Measurements from ENCODE around the gene SLC34A1.
"Not testable (repeated sequence)": the region's sequence is repeated elsewhere in the genome, so short reads cannot be mapped to it uniquely, and the experiment has no call there.

Gene SLC34A1

DNA sequence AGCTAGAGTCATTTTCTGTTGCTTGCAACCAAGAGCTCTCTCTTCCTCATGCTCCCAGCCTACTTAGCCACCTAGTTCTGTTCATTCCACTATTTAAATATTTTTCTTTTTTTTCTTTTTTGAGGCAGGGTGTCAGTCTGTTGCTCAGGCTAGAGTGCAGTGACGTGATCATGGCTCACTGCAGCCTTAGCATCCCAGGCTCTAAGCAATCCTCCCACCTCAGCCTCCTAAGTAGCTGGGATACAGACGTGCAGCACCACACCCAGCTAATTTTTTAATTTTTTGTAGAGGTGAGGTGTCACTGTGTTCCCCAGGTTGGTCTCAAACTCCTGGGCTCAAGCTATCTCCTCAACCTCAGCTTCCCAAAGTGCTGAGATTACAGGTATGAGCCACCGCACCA, 30.2 kb downstream of the SLC34A1 start:
- no peak for DNase-seq

DNA sequence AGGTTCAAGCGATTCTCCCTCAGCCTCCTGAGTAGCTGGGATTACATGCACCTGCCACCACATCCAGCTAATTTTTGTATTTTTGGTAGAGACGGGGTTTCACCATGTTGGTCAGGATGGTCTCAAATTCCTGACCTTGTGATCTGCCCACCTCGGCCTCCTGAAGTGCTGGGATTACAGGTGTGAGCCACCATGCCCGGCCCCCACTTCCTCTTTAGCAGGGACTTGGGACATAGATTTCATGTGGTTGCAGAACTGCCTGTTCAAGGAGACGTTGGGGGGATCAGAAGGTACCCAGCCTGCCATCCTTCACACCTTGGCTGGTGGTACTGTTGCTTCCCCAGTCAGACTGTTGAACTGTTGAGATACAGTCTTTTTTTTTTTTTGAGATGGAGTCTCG, 32.8 kb downstream of the SLC34A1 start:
- not testable (repeated sequence) for DNase-seq

DNA sequence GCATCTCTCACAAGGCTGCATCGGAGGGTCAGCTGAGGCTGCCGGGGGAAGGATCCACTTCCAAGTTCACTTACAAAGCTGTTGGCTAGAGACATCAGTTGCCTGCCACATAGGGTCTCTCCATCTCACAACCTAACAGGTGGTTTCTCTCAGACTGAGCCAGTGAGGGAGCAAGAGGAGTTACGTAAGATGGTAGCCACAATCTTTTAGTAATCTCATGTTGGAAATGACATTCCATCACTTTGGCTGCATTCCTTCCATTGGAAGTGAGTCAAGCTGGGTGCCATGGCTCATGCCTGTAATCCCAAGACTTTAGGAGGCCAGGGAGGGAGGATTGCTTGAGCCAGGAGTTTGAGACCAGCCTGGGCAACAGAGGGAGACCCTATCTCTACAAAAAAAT, 34.8 kb downstream of the SLC34A1 start:
- no peak for DNase-seq

DNA sequence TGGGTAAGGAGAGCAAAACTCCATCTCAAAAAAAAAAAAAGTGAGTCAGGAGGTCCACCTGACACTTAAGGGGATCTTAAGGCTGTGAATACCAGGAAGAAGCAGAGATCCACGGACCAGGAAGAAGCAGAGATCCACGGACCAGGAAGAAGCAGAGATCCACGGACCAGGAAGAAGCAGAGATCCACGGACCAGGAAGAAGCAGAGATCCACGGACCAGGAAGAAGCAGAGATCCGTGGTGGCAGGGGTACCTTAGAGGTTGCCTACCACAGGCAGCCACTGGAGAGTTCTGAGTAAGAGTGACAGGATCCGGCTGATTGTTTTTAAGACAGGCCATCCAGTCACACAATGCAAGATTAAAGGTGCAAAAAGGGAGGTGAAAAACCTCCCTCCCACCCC, 36.2 kb downstream of the SLC34A1 start:
- not testable (repeated sequence) for DNase-seq

DNA sequence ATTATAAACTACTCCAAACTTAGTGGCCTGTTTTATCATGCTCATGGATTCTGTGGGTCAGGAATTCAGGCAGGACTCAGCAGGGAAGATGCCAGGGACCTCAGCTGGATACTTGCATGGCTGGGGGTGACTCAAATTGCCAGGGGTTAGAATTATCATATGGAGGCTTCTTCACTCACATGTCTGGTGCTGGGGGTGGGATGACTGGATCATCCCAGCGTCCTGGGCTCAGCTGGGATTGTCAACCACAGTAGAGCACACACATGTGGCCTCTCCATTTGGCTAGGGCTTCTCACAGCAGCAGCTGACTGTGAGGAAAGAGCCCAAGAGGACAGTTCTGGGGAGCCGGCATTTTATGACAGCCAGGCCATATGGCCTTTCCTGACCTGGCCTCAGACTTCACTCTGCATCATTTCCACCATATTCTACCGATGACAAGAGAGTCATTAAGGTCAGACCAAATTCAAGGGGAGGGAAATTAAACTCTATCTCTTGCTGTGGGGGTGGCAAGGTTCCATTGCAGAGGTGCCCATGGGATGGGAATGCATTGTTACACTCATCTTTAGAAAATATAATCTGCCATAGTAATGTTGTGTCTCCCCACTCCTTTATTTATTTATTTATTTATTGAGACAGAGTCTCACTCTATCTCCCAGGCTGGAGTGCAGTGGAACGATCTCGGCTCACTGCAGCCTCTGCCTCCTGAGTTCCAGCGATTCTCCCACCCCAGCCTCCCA, 37.0 kb downstream of the SLC34A1 start:
- DNase-seq: no peak

DNA sequence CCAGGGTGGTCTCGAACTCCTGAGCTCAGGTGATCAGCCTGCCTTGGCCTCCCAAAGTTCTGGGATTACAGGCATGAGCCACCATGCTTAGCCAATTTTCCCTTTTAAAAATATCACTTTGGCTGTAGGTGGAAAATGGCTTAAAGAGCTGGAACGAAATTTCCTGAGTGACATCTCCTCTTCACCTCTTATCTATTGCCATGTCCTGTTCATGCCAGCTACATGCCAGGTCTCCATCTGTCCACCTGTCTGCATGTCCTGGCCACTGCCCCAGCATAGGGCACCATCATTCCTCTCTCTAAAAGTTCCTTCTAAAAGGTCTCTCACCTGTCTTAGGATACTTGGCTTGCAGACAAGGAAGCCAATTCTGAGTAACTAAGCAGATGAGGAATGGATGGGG, 39.4 kb downstream of the SLC34A1 start:
- DNase-seq: no peak

DNA sequence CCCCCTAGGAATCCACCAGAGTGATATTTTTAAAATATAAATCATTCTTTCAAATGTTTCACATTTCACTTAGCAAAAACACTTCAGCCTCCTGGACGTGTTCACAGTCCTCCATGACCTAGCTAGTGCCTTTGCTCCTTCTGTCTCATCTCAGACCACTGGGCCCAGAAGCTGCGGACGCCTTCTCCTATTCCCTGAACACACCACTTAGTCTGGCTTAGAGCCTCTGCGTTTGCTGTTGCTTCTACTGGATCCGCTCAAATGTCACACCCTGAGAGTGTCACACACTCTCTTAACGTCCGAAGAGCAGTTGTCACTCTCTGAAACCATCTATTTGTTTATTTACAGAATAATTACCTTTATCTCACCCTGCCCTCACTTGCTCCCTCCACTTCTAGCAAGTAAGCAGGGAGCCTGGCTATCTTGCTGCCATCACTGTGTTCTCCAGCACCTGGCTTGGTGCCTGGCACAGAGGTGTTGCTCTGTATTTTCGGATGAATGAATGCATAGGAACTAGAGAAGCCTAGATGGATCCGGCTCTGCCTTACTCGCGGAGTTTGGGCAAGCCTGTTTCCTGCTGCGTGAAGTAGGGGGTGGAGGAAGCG, 41.1 kb downstream of the SLC34A1 start:
- no peak for DNase-seq

DNA sequence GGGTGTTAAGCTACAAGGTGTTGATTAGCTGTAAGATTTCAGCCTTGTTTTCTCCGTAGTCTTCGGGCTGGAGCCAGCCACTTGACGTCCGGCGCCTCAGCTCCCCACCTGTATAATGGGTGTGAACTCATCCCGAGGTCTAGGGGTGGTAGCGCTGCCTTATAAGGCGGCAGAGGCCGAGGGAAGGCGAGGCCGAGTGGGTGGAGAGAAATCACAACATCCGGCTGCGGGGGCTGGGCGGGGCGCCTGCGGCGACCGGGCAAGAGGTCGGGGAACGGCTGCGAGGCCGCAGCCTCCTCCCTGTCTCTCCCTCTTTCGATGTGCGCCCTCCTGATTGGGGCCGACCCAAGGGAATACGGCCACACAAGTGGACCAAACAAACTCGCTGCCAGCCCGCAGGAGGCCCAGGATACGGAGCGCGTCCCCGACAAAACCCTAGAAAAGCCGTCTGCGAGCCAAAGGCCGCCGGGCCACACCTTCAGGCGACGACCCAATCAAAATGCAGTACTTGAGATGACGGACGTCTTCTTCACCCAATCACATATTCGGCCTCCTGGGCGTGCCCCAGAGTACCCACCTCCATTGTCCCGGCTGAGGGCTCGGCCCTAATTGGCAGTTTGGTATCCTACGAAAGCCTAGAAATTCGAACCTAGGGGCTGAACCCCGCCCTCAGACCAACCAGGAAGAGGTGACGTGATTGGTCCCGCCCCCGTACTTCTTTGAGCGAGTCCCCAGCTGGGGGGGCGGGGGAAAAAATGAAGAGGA, 41.7 kb downstream of the SLC34A1 start:
- DNase-seq: peak; percentile 100

DNA sequence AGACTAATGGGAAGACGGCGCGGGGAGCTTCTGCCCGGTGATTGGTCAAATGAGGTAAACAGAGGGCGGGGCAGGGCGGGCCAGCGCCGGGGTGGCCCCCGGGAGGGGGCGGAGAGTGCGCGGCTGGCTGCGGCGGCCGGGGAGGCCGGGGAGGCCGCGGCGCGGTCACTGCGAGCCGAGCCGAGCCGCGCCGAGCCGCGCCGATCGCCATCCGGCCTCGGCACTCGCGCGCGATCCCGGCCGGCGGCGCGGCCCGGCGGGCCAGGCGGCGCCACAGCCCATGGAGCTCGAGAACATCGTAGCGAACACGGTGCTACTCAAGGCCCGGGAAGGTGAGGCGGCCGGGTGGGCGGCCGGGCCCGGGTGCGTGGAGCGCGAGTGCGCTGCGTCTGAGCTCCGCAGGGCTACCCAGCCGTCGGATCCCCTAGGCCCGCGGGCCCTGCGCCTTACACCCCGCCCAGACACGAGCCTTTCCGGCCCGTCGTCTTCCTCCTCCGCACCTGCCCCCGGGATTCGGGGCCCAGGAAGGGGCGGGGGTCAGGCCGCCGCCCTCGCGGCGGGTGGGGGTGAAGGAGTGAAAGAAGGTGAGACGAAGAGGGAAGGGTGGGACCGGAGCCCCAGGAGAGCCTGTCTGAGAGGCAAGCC, 42.5 kb downstream of the SLC34A1 start, which contains the start of gene GRK6:
GRK6 (plus strand) TSS at position 111 of the 645 bp plus-strand sequence; CDS start at position 281, 170 bp downstream.
- DNase-seq: no peak

DNA sequence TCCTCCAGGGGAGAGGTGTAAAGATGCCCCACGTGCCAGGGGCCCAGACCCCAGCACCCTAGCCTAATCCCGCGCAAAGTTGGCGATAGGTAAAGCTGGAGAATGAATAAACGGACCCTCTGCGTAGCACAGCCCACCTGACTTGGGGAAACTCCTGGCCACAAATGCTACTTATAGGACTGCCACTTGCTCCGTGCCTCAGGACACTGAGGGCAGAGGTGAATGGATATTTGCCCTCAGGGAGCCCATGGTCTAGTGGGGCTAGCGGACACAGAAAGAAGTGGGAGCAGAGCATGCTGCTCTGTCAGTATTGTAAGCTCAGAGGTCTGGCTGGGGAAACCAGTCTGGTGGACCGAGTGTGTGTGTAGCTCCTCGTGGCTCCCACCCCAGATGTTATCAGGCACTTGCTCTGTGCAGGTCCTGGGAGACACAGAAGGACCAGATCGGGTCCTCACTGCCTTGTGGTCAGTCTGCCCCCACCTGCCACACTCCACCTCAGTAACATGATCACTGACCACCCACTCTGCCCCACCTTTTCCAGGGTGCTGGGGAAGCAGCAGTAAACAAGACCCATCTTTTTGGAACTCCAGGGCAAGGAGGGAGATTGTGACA, 43.1 kb downstream of the SLC34A1 start:
- DNase-seq: no peak

DNA sequence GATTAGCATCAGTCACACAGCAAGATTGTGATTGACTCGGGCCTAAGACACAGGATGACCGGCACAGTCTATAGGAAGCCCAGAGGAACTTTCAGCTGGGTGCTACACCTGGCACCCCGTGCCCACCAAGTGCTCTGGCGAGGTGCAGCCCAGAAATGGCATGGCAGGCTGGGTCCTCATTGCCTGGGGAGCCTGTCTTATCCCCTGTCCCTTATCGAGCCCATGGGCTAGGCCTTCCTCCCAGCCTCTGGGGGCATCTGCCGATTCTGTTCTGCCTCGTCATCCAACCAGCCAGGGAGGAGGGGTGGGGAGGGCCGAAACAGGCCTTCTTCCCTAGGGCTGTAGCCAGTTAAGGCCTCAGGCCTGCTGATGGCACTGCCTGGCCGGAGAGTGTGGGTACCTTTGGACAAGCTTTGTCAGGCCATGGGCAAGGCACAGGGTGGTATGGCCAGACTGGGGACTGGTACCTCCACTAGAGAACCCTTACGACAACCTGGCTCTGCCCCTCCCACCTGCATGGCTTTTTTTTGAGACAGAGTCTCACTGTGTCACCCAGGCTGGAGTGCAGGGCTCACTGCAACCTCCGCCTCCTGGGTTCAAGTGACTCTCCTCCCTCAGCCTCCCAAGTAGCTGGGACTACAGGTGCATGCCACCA, 43.8 kb downstream of the SLC34A1 start:
- no peak for DNase-seq

DNA sequence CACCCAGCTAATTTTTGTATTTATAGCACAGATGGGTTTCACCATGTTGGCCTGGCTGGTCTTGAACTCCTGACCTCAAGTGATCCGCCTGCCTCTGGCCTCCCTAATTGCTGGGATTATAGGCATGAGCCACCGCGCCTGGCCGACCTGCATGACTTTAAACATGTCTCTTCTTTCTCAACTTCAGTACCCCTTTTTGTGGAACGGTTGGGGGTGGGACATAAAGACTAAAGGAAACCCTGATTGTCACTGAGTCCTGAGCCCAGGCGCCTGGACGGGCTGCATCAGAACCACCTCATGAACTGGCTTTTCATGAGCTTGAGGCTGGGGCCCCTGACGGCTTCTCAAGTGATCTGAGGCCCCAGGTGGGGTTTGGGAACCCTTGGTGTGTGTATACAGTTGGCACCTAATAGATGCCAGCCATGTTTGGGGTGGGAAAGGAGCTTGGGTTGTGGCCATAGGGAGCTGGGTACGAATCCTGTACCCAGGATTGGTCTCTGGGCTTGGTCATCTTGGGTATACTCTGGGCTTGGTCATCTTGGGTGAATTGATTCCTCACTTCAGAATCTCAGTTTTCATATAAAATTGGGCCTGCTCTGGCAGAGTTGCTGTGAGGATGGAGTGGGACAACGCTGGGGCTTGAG, 44.5 kb downstream of the SLC34A1 start:
- no peak for DNase-seq

DNA sequence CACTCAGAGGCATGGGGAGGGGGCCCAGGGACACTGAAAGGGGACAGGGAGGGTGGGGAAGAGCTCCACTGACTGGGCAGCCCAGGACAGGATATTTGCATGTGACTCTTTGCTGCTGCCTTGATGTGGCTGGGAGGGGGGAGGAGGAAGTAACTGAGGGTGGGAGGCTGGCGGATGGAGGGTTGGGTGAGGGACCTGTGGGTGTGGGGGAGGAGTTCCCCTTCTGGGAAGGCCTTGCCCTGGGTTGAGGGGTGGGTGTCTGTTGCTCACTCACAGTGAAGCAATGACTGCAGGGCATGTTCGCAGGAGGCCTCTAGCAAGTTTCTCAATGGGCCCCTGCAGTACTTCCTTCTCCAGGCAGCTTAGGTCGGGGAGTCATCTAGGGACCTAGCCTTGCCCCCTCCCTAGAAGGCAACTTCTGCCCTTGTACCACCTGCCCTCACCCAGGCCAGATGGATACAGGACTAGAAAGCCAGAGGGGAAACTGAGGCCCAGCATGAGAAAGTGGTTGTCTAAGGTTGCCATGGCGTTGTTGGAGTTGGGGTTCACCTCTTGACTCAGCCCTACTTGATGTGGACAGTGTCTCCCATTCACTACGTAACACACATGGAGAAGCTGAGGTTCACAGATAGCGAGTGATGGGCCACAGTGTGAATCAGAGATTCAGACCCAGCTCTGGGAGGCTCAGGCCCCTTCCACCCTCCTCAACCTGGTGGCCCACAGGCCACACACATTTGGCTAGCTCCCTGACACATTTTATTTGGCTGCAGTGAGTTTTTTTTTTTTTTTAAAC, 45.2 kb downstream of the SLC34A1 start:
- no peak for DNase-seq

DNA sequence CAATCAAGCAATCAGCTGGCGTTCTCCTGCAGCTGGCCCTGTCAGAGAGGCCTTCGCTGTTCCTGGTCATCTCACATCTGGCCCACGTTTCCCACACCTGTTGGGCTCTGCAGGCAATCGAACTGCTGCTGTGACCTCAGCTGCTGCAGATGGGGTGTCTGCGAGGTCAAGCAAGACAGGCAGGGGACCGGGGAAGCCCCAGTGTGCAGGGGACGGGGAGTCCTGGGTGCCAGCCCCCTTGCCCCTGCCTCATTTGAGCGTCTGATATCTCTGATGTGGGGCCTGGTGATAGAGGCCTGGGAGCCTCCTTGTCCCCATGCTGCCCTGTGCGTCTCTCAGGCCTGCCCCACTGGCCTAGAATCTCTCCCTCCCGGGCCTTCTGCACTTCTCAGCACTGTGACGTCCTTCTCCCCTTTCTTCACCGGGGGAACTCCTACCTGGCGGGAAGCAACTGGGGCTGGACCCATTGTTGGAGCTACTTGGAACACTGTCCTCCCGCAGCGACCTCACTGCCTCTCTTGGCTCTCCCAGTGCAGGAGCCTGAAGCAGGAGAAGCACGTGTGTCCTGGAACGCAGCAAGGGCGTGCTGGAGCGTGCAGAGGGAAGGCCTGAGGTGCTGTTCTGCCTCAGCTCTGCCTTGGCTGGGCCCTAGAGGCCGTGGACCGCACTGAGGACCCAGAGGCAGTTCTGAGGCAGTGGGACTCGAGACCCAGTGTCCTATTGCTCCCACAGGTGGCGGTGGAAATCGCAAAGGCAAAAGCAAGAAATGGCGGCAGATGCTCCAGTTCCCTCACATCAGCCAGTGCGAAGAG, 46.1 kb downstream of the SLC34A1 start:
- DNase-seq: no peak

DNA sequence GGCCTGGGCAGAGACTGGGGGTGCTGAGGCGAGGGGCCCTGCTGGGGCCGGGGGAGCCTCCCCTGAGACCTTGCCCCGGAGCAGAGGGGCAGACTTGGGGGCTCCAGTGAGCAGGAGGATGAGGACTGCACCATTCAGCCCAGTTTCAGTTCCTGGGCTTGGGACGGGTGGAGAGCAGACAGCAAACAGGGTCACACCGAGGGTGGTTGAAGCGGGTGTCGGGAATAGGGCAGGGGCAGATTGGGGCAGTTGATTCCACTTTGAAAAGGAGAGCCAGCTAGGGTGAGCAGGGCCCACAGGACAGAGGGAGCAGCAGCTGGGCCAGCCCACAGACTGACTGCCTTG, 46.7 kb downstream of the SLC34A1 start:
- no peak for DNase-seq

DNA sequence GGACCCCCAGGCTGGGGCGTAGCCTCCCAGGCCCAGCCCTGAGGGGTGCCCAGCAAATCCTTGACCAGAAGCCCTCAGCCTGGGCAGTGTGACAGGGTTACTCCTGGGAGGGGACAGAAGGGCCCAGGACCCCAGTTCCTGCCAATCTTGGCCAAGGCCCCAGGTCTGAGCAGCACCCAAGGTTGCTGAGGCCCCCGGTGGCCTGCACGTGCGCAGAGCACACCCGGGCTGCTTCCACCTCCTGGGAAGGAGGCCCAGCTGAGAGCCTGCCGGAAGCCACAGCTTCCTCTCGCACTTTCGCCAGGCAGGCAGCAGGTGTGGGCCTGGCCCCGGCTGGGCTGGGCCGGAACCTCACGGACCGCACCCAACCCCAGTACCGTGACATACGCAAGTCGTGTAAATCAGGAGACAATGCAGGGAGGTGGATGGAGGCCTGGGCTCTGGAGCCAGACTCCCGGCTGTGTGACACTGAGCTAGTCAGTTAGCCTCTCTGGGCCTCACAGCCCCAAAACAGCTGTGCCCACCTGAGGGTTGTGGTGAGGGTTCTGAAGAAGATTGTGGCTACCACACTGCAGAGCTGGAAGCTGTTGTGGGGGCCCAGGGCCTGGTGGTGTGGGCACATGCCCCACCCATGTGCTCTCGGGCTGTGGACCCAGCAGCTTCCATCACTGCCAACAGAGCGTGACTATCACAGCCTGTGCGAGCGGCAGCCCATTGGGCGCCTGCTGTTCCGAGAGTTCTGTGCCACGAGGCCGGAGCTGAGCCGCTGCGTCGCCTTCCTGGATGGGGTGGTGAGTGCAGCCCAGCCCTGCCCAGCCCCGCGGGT, 47.3 kb downstream of the SLC34A1 start:
- DNase-seq: no peak

DNA sequence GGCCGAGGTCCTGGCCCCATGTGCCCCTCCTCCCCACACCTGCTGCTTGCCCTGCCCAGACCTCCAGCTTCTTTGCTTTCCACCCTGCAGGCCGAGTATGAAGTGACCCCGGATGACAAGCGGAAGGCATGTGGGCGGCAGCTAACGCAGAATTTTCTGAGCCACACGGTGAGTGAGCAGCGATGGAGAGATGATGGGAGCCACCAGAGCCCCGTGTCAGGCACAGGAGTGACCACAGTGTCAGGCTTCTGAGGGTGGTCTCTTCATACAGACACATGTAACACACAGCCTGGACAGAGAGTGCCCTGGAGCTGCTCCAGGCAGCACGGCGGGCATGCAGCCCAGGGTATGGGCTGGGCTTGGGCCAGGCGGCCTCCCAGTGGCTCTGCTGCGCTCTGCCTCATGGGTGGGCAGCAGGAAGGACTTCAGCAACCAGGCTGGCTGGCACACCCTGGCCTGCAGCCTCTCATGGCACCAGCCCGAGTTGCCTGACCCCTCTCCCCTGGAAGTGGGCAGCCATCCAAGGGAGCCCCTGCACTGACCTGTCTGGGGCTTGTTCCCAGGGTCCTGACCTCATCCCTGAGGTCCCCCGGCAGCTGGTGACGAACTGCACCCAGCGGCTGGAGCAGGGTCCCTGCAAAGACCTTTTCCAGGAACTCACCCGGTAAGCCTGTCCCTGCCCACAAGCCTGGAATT, 48.1 kb downstream of the SLC34A1 start:
- no peak for DNase-seq

DNA sequence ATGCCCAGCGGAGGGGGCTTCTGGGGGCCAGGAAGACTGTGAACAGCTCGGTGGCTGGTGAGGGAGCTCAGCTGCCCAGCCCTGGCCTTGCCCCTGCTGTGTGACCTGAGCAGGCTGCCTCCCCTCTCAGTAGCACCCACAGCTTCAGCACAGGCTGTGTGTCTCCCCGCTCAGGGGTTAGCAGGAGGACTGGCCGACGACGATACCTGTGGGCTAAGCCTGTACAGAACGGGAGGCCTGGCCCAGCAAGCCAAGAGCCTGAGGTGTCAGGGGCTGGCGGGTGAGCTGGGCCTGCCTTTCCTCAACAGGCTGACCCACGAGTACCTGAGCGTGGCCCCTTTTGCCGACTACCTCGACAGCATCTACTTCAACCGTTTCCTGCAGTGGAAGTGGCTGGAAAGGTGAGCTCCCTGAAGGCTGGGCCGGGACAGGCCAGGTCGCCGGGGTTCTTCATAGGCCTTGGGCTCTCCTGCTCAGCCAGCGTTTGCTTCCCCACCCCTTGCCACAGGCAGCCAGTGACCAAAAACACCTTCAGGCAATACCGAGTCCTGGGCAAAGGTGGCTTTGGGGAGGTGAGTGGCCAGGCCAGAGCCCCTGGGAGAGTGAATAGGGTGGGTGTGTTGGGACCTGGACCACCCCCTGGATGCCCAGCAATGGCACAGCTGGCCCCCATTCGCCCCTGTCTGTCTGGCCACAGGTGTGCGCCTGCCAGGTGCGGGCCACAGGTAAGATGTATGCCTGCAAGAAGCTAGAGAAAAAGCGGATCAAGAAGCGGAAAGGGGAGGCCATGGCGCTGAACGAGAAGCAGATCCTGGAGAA, 48.8 kb downstream of the SLC34A1 start:
- no peak for DNase-seq
